Pulmonary artery endothelial cell (primary cell): Measurements from ENCODE around the gene ZSWIM2. TPM values are rescaled to one million over a fixed set of nuclear protein-coding genes. Genes with fewer than 3 reads are reported as not detected.
A peak's percentile ranks its signal among the peaks of the same experiment; 100 is the strongest.
"Not testable (repeated sequence)": the region's sequence is repeated elsewhere in the genome, so short reads cannot be mapped to it uniquely, and the experiment has no call there.

ENCODE experiments used
- DNase-seq: peaks from one replicate; pipeline ENCODE4 v3.0.0-alpha.2; 2011; ENCODE audit warnings: low read depth, low spot score
- total RNA-seq: library from RNA; depleted of rRNA; stranded (reverse); fragments of >200 nt; gene quantifications from 2 replicates; pipeline ENCODE4 v1.2.3, GENCODE V29; 2014

ZSWIM2 gene
- total RNA-seq: not detected in 2 replicates

GRCh38 chr2:186848873-186849578 is at the start of gene ZSWIM2:
Gene ZSWIM2, minus strand, starts transcription at chr2:186849170. Its CDS starts 40 bp downstream, at chr2:186849130.
- DNase-seq: no peak

- not testable (repeated sequence) for DNase-seq
Observed at GRCh38 chr2:186896220-186896619, 47.2 kb upstream of the ZSWIM2 start.

DNA sequence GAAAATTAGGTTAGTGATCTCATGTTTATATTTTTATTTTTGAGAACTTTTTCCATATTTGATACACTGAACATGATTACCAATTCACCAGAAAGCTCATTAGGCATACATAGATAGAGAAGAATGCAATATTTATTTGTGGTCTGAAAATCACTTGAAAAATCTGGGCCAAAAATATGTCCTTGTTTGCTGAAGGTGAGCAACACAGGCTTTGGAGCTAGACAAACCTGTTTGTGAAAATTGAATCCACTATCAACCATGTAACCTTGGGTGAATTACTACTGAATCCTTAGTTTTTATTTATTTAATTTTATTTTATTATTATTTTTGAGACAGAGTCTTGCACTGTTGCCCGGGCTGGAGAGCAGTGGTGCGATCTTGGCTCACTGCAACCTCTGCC is 46.5 kb upstream of the ZSWIM2 start:
- DNase-seq: no peak

DNA sequence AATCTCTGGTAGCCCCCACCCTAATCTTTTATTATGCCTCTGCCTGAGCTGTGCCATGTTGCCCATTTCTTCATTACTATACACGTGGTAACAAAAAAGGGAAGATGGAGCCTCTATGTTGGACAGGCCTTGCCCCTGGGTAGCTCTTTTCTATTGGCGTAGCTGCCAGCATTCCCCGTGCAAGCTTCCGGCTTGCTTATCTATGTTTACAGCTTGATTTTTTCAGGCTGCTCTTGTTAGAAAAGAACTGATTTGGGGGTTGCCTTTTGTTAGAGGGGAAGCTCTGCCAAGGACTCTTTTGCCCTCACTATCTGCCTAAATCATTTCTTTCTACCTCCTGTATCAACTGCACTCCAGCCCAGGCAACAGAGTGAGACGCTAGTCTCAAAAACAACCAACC is 45.5 kb upstream of the ZSWIM2 start:
- DNase-seq: no peak

DNA sequence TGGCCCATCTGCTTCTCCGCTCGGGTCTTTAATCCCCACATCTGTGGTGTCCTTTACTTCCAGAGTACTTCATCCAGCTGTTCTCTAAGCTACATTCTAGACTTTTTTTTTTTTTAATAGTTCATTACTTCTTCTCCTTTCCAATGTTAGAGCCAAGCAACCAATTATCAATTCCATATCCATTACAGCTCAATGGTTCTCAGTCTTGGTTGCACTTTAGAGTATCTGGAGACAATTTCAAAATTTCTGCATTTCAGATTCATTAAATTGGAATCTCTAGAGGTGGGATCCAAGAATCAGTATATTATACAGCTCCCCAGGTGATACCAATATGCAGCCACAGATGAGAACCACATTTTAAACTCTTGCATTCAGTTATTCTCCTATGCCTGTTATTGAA is 43.9 kb upstream of the ZSWIM2 start:
- no peak for DNase-seq

DNA sequence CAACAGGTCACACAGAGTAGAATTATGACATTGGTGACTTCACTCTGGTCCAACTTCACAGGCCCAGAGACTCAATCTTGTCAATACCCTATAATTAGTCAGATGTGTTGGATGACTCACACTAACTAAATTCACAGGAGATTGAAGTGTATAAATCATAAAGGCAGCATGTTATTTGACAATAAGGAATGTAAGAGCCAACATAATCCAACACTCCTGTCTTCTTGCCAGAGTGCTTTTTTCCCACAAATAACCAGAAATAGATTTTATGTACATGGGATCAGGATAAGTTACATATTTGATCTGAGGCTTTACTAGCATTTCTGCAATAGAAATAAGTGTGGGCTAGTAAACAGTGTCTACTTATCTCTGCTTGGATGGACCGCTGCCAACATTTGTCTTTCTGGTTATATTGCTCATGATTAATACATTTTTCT is 42.2 kb upstream of the ZSWIM2 start:
- no peak for DNase-seq

GRCh38 chr2:186889101-186889879 is 40.3 kb upstream of the ZSWIM2 start:
- DNase-seq: no peak

DNA sequence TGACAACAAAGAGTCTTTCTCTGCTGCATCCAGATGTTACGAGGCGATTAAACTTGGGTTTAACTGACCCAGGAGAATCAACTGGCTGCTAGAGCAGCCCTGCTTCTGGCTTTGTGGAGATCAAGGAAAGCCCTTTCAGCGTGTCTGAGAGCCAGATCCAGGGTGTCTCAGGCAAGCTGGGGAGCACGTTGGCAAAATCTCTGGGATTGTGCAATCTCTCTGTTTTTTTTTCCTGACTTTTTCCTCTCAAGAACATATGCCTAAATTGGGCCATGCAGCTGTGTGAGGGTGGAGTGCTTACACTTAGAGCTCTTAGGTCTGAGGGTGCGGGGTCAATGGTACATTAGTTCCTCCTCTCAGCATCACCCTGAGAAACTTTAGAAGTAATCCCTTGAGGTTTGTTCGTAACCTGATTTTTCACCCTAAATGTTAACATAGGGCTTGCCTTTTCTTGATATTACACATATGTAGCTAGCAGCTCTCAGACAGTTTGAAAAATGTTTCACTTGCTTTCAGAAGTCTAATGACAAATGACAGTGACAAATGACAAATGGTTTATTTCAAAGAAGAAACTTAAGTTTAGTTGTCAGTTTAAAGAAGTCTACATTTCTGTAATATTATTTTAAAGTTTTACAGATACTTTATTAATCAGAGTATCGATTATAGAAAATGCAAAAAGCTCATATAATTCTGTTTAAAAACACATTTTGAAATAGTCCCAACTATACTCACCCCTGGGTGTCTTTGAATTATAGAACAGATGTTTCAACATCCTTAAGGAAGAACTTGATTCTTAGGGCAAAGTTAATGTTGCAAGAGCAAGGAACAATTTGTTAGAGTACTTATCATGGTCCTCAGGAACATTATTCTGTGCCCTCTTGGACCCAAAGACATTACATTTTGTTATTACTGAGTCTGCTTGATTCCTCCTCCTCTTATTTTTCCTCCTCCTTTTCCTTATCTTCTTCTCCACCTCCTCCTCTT is 38.4 kb upstream of the ZSWIM2 start:
- no peak for DNase-seq

GRCh38 chr2:186884587-186884986 is 35.6 kb upstream of the ZSWIM2 start:
- peak; percentile 99 for DNase-seq

- DNase-seq: no peak
Observed at GRCh38 chr2:186883666-186884065, 34.7 kb upstream of the ZSWIM2 start.

- peak; percentile 72 for DNase-seq
Observed at GRCh38 chr2:186882511-186883071, 33.6 kb upstream of the ZSWIM2 start.

GRCh38 chr2:186881660-186882059 is 32.7 kb upstream of the ZSWIM2 start:
- no peak for DNase-seq

DNA sequence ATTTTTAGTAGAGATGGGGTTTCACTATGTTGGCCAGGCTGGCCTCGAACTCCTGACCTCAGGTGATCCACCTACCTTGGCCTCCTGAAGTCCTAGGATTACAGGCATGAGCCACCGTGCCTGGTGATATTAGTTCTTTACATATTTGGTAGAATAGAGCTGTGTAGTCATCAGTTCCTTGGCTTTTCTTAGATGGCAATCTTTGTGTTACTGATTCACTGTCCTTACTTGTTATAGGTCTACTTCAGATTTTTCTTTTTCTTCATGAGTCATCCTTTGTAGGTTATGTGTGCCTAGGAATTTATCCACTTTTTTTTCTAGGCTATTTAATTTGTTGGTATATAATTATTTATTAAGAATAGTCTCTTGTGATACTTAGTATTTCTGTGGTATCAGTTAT is 30.3 kb upstream of the ZSWIM2 start:
- no peak for DNase-seq

GRCh38 chr2:186874713-186875112 is 25.7 kb upstream of the ZSWIM2 start:
- no peak for DNase-seq

- DNase-seq: no peak
Observed at GRCh38 chr2:186871881-186872280, 22.9 kb upstream of the ZSWIM2 start.

DNA sequence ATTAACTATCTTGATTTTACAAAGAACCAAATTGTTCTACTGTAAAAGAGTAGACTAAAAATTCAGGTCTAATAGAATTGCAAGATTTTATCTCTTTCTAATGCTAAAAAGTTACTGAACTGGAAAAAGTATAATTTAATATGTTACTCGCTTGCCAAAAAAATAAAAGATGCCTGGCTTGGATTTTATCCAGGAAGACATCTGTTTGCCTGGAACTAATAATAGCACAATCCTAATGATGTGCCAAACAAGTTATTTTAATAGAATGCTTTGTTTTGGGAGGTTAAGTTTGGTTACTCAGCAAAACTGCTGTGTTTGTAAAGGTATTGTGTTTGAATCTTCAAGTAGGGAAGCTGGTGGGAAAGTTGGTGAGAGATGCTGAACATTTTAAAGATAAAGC is 19.4 kb upstream of the ZSWIM2 start:
- peak; percentile 46 for DNase-seq

- DNase-seq: peak; percentile 67
Observed at GRCh38 chr2:186862869-186863709, 14.1 kb upstream of the ZSWIM2 start.

GRCh38 chr2:186855216-186855615 is 6.2 kb upstream of the ZSWIM2 start:
- DNase-seq: no peak

GRCh38 chr2:186853951-186854350 is 5.0 kb upstream of the ZSWIM2 start:
- peak; percentile 69 for DNase-seq

DNA sequence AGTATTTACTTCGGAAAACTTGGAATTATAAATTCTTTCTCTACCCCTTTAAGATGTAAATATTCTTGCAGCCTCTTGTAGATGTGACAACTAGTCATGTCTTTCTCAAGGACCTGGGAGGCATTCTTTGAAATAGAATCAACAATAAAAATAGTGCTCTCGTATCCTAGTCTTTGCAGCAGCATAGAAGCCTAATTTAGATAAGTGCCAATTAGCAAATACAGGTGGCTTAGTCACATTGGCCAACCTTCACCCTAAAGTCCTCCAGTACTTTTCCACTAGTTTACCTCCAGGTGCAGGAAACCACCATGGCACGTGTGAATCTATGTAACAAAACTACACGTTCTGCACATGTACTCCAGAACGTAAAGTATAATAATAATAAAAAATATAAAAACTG is 3.5 kb upstream of the ZSWIM2 start:
- no peak for DNase-seq
